Stimulated activated effector memory CD8-positive, alpha-beta T cell treated with anti-CD3 and anti-CD28 coated beads, Interleukin-12 subunit alpha, Interleukin-12 subunit beta, amount 100 ng/mL, for 72 hours (primary cell): ENCODE results near the gene LAMB1.
"Not testable (repeated sequence)": the region's sequence is repeated elsewhere in the genome, so short reads cannot be mapped to it uniquely, and the experiment has no call there.

Experiments used
- ATAC-seq: fragments of 150-1000 bp; cut with Tn5 transposase; 2 replicates; pipeline ENCODE4 v1.10.0; 2021
- DNase-seq, 2 donors: peaks; one replicate each; pipeline ENCODE4 v3.0.0; 2021 to 2022; ENCODE audit warnings: low spot score in 2 of 2
- H3K27ac Mint-ChIP-seq: one replicate; pipeline ENCODE4 v1.8.0; 2022; ENCODE audit warnings: mild to moderate bottlenecking, mixed read lengths
- H3K36me3 Mint-ChIP-seq: one replicate; pipeline ENCODE4 v1.8.0; 2022; ENCODE audit warnings: mild to moderate bottlenecking, mixed read lengths
- H3K4me1 Mint-ChIP-seq: one replicate; pipeline ENCODE4 v1.8.0; 2022; ENCODE audit warnings: mixed read lengths
- H3K4me3 Mint-ChIP-seq: one replicate; pipeline ENCODE4 v1.8.0; 2022; ENCODE audit warnings: mild to moderate bottlenecking, mixed read lengths
- H3K9me3 Mint-ChIP-seq: one replicate; pipeline ENCODE4 v1.8.0; 2022; ENCODE audit warnings: mixed read lengths

Gene LAMB1

GRCh38 chr7:107914831-107915230 is 88.1 kb downstream of the LAMB1 start:
- peaks cover 97% of the 10 kb centered on the region for H3K36me3 Mint-ChIP-seq
- H3K9me3 Mint-ChIP-seq, result peaks cover 4% of the 10 kb centered on the region
- H3K4me3 Mint-ChIP-seq, result no peak overlapping the region
- no peak overlapping the region for H3K27ac Mint-ChIP-seq
- DNase-seq (no peak), ATAC-seq (no peak)
- H3K4me1 Mint-ChIP-seq, result peaks cover 13% of the 10 kb centered on the region

GRCh38 chr7:107913851-107914250 is 89.1 kb downstream of the LAMB1 start:
- DNase-seq, result no peak
- H3K36me3 Mint-ChIP-seq, result peaks cover 97% of the 10 kb centered on the region

GRCh38 chr7:107911981-107912380 is 91.0 kb downstream of the LAMB1 start:
- H3K4me1 Mint-ChIP-seq, result peaks cover 13% of the 10 kb centered on the region
- no peak for DNase-seq
- no peak for ATAC-seq
- peaks cover 97% of the 10 kb centered on the region for H3K36me3 Mint-ChIP-seq
- no peak overlapping the region for H3K4me3 Mint-ChIP-seq
- H3K27ac Mint-ChIP-seq, result no peak overlapping the region
- H3K9me3 Mint-ChIP-seq, result peaks cover 4% of the 10 kb centered on the region

More at GRCh38 chr7:107913851-107914250, 89.1 kb downstream of the LAMB1 start:
- ATAC-seq, result no peak
- Mint-ChIP-seq H3K4me1 (peaks cover 13% of the 10 kb centered on the region), H3K9me3 (peaks cover 4% of the 10 kb centered on the region), H3K27ac (no peak overlapping the region), H3K4me3 (no peak overlapping the region)

GRCh38 chr7:107909445-107909844 is 93.5 kb downstream of the LAMB1 start:
- Mint-ChIP-seq H3K4me1 (peaks cover 13% of the 10 kb centered on the region), H3K36me3 (peaks cover 100% of the 10 kb centered on the region), H3K9me3 (peaks cover 4% of the 10 kb centered on the region), H3K27ac (no peak overlapping the region), H3K4me3 (no peak overlapping the region)
- ATAC-seq (no peak), DNase-seq (no peak)

- peaks cover 4% of the 10 kb centered on the region for H3K9me3 Mint-ChIP-seq
- H3K4me3 Mint-ChIP-seq, result no peak overlapping the region
Measured at GRCh38 chr7:107907790-107908189, 95.2 kb downstream of the LAMB1 start.

GRCh38 chr7:107902381-107902780 is 100.6 kb downstream of the LAMB1 start:
- Mint-ChIP-seq H3K9me3 (no peaks in the 10 kb centered on the region), H3K36me3 (peaks cover 100% of the 10 kb centered on the region), H3K4me3 (no peak overlapping the region), H3K4me1 (peaks cover 24% of the 10 kb centered on the region), H3K27ac (no peak overlapping the region)
- DNase-seq (no peak), ATAC-seq (no peak)

More at GRCh38 chr7:107907790-107908189, 95.2 kb downstream of the LAMB1 start:
- ATAC-seq (no peak), DNase-seq (no peak)
- H3K4me1 Mint-ChIP-seq, result peaks cover 6% of the 10 kb centered on the region
- no peak overlapping the region for H3K27ac Mint-ChIP-seq
- H3K36me3 Mint-ChIP-seq, result peaks cover 100% of the 10 kb centered on the region

GRCh38 chr7:107900496-107901015 is 102.4 kb downstream of the LAMB1 start:
- ATAC-seq (no peak), DNase-seq (no peak)
- Mint-ChIP-seq H3K36me3 (peaks cover 97% of the 10 kb centered on the region), H3K4me3 (no peak overlapping the region), H3K9me3 (no peaks in the 10 kb centered on the region), H3K27ac (peak overlapping the region; percentile 13), H3K4me1 (peaks cover 42% of the 10 kb centered on the region)

- peaks cover 55% of the 10 kb centered on the region for H3K4me1 Mint-ChIP-seq
- DNase-seq (no peak), ATAC-seq (no peak)
- no peak overlapping the region for H3K4me3 Mint-ChIP-seq
- no peaks in the 10 kb centered on the region for H3K9me3 Mint-ChIP-seq
- no peak overlapping the region for H3K27ac Mint-ChIP-seq
- peaks cover 97% of the 10 kb centered on the region for H3K36me3 Mint-ChIP-seq
Measured at GRCh38 chr7:107898997-107899594, 103.9 kb downstream of the LAMB1 start.

- H3K4me3 Mint-ChIP-seq, result peak overlapping the region; percentile 98
- H3K4me1 Mint-ChIP-seq, result peaks cover 42% of the 10 kb centered on the region
- not testable (repeated sequence) for ATAC-seq, DNase-seq, H3K9me3 Mint-ChIP-seq, H3K27ac Mint-ChIP-seq
- H3K36me3 Mint-ChIP-seq, result peaks cover 51% of the 10 kb centered on the region
Measured at GRCh38 chr7:107892367-107892741, 110.6 kb downstream of the LAMB1 start.

GRCh38 chr7:107891636-107892366 is 111.2 kb downstream of the LAMB1 start:
- ATAC-seq, result peak; percentile 49
- H3K4me1 Mint-ChIP-seq, result peaks cover 37% of the 10 kb centered on the region
- H3K27ac Mint-ChIP-seq, result peak overlapping the region; percentile 98
- DNase-seq, result no peak
- H3K36me3 Mint-ChIP-seq, result peaks cover 46% of the 10 kb centered on the region
- H3K4me3 Mint-ChIP-seq, result peak overlapping the region; percentile 98
- no peaks in the 10 kb centered on the region for H3K9me3 Mint-ChIP-seq

- ATAC-seq (peak; percentile 99), DNase-seq (peak; percentile 86 to 95)
- Mint-ChIP-seq H3K27ac (peak within 1 kb of the TSS; percentile 98), H3K4me3 (peak within 1 kb of the TSS; percentile 98), H3K4me1 (peaks cover 30% of the 10 kb centered on the region), H3K9me3 (no peaks in the 10 kb centered on the region), H3K36me3 (peaks cover 39% of the 10 kb centered on the region)
Measured at GRCh38 chr7:107890962-107891635, 111.9 kb downstream of the LAMB1 start, which contains the start of gene DLD. Gene DLD (plus strand): TSS chr7:107891183. CDS start chr7:107891251, 68 bp downstream.

GRCh38 chr7:107890493-107890961 is 112.4 kb downstream of the LAMB1 start:
- H3K9me3 Mint-ChIP-seq, result no peaks in the 10 kb centered on the region
- peaks cover 36% of the 10 kb centered on the region for H3K36me3 Mint-ChIP-seq

GRCh38 chr7:107889992-107890391 is 113.0 kb downstream of the LAMB1 start:
- no peaks in the 10 kb centered on the region for H3K9me3 Mint-ChIP-seq
- peak overlapping the region; percentile 98 for H3K27ac Mint-ChIP-seq
- H3K4me1 Mint-ChIP-seq, result peaks cover 19% of the 10 kb centered on the region
- DNase-seq, result no peak
- peaks cover 31% of the 10 kb centered on the region for H3K36me3 Mint-ChIP-seq
- no peak for ATAC-seq
- H3K4me3 Mint-ChIP-seq, result peak overlapping the region; percentile 98

More at GRCh38 chr7:107890493-107890961, 112.4 kb downstream of the LAMB1 start:
- Mint-ChIP-seq H3K27ac (peak overlapping the region; percentile 98), H3K4me3 (peak overlapping the region; percentile 98), H3K4me1 (peaks cover 24% of the 10 kb centered on the region)
- ATAC-seq (no peak), DNase-seq (no peak)

GRCh38 chr7:107887827-107888226 is 115.1 kb downstream of the LAMB1 start:
- H3K4me3 Mint-ChIP-seq, ATAC-seq, H3K4me1 Mint-ChIP-seq: not testable (repeated sequence)

More at GRCh38 chr7:107887827-107888226, 115.1 kb downstream of the LAMB1 start:
- not testable (repeated sequence) for H3K9me3 Mint-ChIP-seq, H3K27ac Mint-ChIP-seq, DNase-seq
- H3K36me3 Mint-ChIP-seq, result peaks cover 10% of the 10 kb centered on the region
